Effector CD4-positive, alpha-beta T cell (primary cell): Measurements from ENCODE around the gene SIL1.
"Not testable (repeated sequence)": the region's sequence is repeated elsewhere in the genome, so short reads cannot be mapped to it uniquely, and the experiment has no call there.

Experiments
- DNase-seq: peaks from one replicate; pipeline ENCODE4 v3.0.0-alpha.2; 2020

The SIL1 gene

DNA sequence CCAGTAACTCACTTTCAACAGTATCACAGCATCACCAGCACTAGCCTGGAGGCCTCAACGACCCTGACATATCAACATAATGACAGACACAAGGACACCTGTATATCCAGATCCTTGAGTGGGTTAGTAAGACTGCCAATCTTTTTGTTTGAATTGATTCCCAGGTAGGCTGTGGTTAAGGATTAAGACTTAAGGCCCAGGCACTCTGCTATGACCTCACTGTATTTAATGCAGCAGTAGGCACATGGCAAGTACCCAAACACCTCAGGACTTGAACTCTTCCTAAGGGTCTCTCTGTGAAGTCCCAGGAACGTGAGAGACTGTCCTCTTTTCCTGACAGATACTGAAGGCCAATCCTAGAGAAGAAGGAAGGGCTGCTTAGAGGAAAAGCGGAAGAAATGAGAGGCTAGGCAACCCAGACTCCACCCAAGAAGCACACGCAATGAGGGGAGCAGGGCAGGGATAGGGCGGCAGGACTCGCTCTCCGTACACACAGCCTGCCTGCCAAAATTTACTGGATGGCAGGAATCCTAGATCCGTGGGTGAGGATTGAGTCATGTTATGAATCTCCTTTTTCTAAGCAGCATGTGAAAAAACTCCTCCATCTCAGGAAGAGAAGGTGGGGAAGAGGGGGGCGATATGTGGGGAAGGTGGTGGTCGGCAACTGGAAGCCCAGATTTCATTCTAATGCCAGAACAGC lies 93.4 kb downstream of the SIL1 start:
- DNase-seq, result no peak

DNA sequence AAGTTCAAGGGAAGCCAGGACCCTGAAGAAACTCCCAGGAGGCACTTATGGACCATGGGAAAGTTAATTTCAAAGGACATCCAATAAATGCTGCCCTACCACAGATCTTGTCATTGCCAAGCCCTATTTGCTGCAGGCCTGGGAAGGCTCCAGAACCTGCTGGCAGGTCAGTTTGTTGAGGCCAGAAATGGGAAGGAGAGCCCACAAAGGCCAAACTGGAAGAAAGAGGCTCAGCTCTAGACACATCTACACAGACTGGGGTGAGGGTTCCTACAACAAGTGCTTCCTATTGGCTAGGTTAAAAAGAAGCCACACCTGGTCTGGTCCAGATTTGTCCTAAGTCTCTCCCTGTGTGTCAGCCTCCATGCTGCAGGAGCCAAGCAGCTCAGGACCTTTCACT lies 94.4 kb downstream of the SIL1 start:
- no peak for DNase-seq

DNA sequence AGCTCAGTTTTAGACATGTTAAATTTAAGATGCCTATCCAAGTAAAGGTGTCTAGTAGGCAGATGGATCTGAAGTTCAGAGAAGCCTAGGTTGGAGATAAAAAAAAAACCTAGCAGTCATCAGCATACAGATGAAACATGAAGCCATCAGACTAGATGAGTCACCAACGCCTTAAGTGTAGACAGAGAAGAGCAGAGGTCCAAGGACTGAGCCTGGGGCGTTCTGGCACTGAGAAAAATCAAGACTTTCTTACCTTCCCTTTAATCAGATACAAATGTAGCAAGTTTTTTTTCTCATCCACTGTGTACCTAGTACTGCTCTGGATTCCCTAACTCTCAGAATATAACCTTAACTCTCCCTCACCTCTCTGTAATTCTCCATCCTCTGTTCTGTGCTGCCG lies 97.3 kb downstream of the SIL1 start:
- DNase-seq, result no peak

DNA sequence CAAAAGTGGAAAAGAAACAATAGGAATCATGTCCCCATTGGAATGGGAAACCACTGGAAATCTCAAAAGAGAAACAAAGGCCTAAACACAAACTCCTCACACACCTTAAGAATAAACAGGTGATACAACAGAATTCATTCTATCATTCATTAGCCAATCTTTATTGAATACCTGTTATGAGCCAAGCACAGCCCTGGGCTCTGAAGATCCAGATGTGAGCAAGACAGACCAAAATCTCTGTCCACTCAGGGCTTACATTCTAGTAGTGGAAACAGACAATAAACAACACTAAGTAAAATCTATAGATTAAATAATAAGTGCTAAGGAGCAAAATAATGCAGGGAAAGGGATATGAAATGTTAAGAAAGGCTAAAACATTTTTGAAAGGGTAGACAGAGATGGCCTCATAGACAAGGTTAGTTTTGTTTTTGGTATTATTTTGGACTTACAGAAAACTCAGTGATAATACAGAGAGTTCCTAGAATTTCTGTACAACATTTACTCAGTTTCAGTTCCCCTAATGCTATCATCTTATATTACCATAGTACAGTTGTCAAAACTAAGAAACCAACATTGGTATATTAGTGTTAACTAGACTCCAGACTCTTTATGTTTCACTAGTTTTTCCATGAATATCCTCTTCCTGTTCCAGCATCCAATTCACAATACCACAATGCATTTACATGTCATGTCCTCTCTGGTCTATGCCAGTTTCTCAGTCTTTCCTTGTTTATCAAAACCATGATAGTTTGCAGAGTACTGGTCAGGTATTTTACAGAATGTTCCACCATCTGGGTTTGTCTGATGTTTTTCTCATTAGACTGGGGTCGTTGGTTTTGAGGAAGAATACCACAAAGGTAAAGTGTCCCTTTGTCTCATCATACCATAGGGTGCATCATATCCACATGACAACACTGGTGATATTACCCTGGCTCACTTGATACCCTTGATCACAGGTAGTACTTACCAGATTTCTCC lies 103.7 kb downstream of the SIL1 start:
- no peak for DNase-seq

DNA sequence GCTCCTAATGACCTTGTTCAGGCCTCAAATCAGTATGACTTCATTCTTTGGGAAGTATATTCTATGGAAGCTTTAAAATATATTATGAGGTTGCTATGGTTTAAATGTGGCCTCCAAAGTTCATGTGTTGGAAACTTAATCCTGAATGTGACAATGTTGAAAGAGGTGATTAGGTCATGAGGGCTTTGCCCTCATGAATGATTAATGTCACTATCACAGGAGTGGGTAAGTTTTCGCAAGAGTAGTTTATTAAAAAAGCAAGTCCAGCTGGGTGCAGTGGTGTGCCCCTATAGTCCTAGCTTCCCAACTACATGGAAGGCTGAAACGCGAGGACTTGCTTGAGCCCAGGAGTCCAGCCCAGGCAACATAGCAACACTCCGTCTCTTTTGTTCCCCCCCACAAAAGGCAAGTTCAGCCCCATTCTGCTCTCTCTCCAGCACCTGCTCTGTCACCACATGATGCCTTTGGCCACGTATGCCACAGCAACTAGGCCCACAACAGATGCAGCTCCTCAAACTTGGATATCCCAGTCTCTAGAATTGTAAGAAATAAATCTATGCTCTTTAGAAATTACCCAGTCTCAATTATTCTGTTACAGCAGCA lies 105.3 kb downstream of the SIL1 start:
- no peak for DNase-seq

DNA sequence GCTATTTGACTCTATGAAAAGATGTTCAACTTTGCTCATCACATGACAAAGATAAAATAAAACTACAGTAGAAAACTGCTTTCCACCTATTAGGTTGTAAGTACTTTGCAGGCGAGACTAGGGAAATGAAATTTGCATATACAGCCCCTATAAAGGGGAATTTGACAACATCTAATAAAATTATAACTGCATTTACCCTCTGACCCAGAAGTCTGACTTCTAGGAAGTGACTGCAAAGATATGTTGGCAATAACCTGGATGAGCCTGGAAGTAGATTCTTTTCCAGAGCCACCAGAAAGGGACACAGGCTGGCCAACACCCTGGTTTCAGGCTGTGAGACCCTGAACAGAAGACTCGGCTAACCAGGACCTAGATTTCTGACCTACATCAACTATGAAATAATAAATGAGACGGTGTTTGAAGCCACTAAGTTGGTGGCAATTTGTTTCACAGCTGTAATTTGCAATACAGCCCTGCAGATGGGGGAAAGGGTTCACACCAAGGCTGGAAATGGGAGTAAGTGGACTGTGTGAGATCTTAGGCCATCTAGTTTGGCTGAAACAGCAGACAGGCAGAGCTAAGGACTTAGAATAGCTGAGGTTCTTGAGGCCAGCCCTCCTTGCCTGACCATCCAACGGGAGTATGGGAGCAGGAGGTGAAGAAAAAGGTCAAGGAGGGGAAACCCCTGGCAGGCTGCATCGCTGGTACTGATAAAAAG lies 106.6 kb downstream of the SIL1 start:
- DNase-seq, result no peak

DNA sequence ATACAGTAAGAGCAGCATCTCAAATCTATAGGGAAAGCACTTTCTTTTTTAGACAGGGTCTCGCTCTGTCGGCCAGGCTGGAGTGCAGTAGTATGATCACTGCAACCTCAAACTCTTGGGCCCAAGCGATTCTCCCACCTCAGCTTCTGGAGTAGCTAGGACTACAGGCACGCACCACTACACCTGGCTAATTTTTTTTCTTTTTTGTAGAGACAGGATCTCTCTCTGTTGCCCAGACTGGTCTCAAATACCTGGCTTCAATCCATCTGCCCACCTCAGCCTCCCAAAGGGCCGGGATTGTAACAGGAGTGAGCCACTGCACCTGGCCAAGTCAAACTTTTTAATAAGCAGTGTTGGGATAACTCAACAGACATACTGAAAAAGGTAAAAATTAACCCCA lies 107.6 kb downstream of the SIL1 start:
- no peak for DNase-seq

DNA sequence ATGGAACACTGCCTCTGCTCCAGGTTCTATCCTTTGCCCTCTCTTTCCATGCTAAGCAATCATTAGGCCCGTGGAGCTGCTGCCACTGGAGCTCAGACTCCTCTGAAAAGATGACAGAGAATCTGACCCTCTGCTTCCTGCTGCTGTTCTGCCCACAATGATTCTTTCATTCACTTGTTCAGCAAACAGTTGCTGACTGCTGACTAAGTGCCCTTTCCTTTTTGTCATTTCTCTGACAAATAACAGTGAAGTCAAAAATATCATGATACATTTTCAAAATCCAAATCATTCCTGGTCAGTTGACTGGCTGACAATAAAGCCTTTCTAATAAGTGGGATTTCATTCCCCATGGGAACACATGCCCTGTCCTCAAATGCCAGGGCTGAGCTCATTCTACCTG lies 110.1 kb downstream of the SIL1 start:
- DNase-seq, result no peak

DNA sequence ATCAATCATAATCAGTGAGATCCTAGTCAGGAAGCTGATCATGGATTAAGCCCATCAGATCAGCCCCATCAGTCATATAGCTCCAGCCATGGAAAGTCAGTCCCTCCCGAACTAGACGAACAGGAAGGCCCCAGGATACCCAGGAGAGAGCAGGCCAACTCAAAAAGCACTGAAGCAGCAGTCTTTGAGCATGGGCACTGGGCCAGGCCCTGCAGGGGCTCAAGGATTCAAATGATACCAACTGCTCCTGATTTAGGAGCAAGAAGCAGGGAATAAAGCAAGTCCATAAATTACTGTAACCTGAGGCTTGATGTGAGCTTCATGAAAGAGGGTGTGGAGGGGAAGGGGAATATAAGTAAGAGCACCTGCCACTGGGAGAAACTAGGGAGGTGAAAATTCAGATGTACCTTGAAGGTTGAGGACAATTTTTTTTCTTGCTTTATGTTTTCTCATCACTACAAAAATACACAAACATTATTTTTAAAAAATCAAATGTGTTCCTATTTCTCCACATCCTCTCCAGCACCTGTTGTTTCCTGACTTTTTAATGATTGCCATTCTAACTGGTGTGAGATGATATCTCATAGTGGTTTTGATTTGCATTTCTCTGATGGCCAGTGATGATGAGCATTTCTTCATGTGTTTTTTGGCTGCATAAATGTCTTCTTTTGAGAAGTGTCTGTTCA lies 115.2 kb downstream of the SIL1 start:
- DNase-seq, result no peak

DNA sequence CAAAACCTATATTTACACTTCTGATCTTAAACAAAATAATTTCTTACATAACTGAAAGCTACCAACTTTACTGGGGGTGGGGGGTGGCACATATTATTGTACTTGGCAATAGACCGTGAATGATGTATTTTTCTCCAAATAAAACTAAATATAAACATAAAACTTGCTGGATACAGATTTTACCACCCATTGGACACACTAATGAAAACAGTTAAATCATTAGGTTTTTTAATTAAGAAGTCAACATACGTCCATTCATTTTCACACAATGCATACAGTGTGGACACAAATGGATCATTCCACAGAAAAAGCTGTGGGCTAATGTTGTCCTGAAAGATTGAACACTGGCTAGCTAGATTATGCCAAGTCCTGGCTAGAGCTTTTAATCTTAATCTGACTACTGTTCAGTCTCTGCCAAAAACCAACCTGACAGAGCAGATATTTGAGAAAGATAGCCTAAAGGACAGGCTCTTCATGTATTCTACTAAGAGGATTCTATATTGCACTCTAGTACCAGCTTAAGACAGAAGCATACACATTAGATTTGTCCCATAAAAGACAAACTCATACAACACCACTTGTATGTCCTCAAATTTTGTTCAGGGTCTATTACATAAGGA lies 118.1 kb downstream of the SIL1 start:
- DNase-seq, result no peak

DNA sequence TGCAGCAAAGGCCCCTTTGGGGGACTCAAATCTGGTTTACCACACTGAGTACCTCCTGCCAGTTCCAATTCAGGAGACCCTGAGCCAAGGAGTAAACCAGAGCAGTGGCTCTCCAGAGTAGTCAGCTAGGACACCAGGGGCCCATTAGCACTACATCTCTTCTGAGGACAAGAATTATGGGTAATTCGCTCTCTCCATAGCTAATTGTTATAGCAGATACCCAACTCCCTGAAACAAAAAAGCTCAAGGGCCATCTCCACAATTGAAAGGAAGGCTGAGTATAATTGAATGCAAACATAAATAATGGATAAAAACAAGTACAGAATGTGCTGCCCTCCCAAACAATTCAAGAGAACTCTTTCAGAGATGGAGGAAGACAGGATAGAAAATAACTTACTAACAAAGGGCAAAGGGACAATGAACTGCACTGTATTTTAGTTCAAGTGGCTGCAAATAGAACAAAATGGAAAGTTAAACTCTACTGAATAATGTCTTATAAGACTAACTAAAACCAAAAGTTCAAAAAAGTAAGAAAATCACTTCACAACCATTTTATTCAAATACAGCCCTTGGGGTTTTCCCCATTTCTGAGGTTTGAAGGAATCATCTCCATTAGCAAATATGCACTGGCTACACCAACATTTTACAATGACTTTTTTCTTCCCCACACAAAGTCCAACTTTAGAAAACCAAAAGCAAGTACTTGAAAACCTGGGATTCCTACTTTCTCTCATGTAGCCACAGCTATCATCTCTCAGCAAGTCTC lies 118.8 kb downstream of the SIL1 start:
- DNase-seq, result no peak

DNA sequence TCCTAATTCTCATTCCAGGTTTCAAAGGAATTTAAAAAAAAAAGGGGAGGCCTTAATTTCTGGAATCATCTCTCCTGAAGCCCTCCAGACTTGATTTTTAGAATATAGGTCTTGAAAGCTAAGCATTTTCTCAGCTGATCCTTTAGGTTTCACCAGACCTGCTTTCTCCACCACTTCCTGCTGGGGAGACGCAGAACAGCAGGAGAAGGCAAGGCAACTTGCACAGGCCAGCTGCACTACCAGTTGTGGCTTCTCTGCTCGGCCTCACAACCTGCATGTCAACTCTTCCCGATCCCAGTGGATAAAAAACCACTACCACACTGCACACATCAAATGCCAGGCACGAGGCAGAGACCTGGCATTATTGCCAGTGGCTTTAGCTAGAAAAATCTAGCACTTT lies 119.8 kb downstream of the SIL1 start:
- DNase-seq, result no peak

DNA sequence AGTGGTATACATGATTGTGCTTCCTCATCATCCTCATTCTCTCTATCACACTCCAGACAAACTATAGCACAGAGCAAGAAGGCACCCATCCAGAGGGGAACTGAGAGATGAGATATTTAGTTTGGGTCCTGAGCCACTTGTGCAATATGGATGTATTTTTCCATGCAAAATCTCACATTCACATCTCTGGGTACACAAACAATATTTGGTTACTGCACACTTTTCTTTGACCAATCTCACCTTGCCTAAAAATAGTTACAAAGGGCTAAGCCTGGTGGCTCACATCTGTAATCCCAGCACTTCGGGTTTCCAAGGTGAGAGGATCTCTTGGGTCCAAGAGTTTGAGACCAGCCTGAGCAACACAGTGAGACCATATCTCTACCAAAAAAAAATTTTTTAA lies 120.3 kb downstream of the SIL1 start:
- DNase-seq, result no peak

DNA sequence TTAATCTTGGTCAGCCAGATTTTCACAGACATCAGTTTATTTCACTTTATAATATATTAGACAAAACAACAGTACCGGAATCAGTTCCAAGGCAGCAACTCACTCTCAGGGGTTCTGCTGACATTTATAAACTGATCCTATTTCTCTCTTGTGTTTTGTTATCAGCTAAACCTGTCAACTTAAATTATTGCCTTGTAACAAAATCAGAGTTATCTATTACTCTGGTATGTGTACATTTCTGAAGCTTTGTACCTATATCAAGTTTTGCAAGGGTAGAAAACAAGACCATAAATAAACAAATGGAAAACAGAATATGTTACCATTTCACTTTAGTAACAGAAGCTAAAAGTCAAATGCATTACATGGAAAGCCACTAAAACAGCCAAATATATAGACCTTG lies 122.1 kb downstream of the SIL1 start:
- no peak for DNase-seq

DNA sequence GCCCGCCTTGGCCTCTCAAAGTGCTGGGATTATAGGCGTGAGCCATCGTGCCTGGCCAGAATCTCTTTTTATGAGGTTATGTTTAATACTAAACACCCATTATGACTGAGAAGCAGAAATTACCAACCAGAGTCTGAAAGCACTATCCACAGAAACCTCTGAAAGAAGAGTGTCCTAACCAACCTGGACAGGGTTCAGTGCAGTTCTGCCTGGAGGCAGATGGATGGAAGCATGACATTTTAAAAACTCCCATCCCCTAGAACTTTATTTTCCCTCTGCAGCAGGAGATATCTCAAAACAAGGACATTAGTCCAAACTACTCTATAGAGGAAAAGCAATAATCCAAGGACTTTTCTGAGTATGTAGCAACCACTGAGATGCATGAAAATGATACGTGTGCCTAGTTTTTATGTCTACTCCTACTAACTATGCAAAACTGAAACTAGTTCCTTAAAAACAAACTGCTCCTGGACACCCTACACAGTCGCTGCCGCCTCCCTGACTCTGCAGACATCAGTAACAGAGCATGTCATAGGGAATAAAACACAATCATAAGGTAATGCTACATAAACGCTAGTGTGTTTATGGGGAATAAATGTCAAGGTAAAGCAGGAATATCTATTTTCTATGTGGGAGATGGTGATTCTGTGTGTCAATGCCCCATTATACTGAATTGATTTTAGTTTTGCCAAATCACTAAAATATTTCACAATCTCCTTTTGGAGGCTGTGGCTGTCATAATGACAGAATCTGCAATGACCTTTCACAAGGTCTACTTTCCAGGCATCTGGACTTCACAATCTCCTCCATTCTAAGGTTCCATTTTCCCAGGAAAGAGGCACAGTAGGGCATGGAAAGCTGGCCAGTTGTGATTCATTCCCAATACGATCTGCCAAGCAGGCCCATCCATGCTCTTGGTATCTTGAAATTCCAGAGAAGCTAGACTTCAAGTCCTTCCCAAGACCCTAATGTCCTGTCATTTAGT lies 122.8 kb downstream of the SIL1 start:
- DNase-seq, result no peak

DNA sequence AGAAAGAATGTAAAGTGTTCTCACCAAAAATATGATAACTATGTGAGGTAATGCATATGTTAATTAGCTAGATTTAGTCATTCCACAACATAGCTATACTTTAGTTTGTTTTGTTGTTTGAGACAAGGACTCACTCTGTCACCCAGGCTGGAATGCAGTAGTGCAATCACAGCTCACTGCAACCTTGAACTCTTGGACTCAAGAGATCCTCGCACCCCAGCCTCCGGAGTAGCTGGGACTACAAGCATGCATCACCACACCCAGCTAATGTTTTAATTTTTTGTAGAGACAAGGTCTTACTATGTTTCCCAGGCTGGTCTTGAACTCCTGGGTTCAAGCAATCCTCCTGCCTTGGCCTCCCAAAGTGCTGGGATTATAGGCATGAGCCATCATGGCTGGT lies 124.2 kb downstream of the SIL1 start:
- not testable (repeated sequence) for DNase-seq

DNA sequence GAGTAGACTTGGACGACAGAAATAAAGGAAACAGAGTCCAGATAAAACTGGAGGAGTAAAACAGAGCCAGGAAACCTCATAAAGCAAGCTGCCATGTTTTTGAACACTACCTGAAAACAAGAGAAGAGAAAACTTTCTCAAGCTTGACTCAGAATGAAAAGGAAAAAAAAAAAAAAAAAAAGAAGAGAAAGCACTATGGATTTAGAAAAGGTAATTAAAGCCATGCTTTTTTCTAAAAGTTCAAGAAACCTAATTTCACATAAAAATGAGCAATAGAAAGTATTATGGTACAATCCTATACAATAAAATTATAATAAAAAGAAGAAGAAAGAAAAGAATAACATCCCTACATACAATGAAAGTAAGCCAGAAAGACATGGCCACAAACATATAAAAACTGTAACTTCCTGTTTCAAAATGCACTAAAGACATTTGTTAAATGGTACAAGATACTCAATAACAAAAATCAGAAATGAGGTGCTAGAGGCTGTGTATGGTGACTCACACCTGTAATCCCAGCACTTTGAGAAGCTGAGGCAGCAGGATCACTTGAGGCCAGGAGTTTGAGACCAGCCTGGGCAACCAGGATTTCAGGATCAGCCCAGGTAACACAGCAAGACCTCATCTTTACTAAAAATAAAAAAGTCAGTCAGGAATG lies 129.5 kb downstream of the SIL1 start:
- no peak for DNase-seq

DNA sequence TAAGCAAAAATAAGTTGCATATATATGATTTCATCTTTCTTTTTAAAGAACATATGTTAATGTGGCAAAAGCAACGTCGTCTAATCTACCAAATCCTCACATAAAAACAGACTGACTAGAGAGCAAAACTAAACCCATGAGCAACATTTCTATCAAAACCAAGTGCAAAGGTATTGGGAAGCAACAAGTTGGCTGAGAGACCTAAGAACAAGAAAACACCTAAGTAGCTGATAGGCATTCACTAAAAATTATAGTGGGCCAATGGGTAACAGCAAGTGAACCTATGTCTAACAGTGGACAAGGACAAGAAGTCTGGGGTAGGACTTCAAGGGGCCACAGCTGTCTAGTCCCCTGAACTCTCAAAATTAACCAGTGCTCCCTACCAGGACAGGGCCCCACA lies 130.1 kb downstream of the SIL1 start:
- DNase-seq, result no peak

DNA sequence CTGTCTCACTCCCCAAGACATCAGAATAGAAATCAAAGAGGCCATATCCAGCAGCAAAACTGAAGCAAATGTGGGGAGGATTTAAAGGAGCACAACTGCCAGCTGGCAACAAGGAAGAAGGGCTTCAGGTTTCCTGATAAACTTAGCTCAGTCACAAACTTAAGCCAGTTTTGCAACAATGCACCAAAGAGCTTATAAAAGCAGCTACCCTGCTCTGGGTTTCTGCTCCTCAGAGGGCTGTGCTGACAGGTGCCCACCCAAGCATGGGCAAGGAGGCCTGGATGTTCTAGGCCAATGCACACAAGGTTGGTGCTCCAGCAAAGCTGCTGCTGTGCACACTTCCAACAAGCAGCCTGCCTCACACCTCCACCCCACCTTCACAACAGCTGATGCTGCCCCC lies 132.9 kb downstream of the SIL1 start:
- no peak for DNase-seq
